HepG2 (cell line): ENCODE results near the gene CPNE1. TPM values are rescaled to one million over a fixed set of nuclear protein-coding genes. Genes with fewer than 3 reads are reported as not detected.

Experiments
- ATAC-seq: fragments of 200-7000 bp; cut with Tn5 transposase; 3 replicates; pipeline ENCODE4 v1.9.1; 2020; ENCODE audit warnings: mild to moderate bottlenecking, moderate library complexity
- BruUV-seq: library from RNA; stranded (reverse); fragments of 400-500 nt; replicated peaks from 2 replicates; lab custom pipeline; 2021; lab: Mats Ljungman, UMichigan
- CTCF ChIA-PET: fragments of 300-600 bp; formaldehyde crosslinking; extraction: SDS; loops from one replicate; lab custom pipeline; 2021; ENCODE audit warnings: low total read pairs, inconsistent platforms, low intra/inter-chr PET ratio; lab: Yijun Ruan, JAX
- POLR2A ChIA-PET: fragments of 350-600 bp; sonication (Branson Sonifier 250); formaldehyde crosslinking; loops from one replicate; lab custom pipeline; 2020; ENCODE audit warnings: antibody characterized with exemption, inconsistent platforms; lab: Yijun Ruan, JAX
- DNase-seq: peaks from one replicate; pipeline ENCODE4 v3.0.0-alpha.2; 2015; ENCODE audit warnings: low spot score
- FAIRE-seq: peaks from 3 replicates; lab custom pipeline; 2011; peaks lifted over from hg19 to GRCh38; lab: Jason Lieb, UNC
- H2AFZ ChIP-seq: one replicate; pipeline ENCODE4 v1.6.1; 2011; ENCODE audit warnings: low read length, inconsistent platforms
- H3K27ac ChIP-seq: fragments of 300-600 bp; 3 replicates; pipeline ENCODE4 v1.8.0; 2011; ENCODE audit warnings: mixed run types, mild to moderate bottlenecking, mixed read lengths, low read length, inconsistent platforms; ENCODE audit not compliant: insufficient read depth; ENCODE audit errors: extremely low read length
- H3K27me3 ChIP-seq, 2 experiments: fragments of 200-600 bp in 1 of 2; 2 replicates in 1 of 2; 3 replicates in 1 of 2; pipeline versions ENCODE4 v1.6.0 to v1.8.0; 2011; ENCODE audit warnings: low read length in 2 of 2, mild to moderate bottlenecking in 2 of 2, moderate library complexity in 2 of 2, inconsistent platforms in 1 of 2; ENCODE audit not compliant: insufficient read depth in 2 of 2, control insufficient read depth in 1 of 2
- H3K36me3 ChIP-seq, 2 experiments: fragments of 200-600 bp in 1 of 2; replicated peaks in 1 of 2; 2 replicates in 1 of 2; 3 replicates in 1 of 2; pipeline versions ENCODE4 v1.5.1 to v1.8.0; 2011; ENCODE audit warnings: low read length in 2 of 2, inconsistent platforms in 1 of 2; ENCODE audit not compliant: insufficient read depth in 2 of 2, control insufficient read depth in 1 of 2
- H3K4me1 ChIP-seq: 2 replicates; pipeline ENCODE4 v1.5.1; 2012; ENCODE audit warnings: low read length, inconsistent platforms; ENCODE audit not compliant: insufficient read depth
- H3K4me2 ChIP-seq: 2 replicates; pipeline ENCODE4 v1.6.0; 2011; ENCODE audit warnings: low read depth, low read length, inconsistent platforms
- H3K4me3 ChIP-seq, 3 experiments: fragments of 200-600 bp in 1 of 3; sonication (generic), shearing (Covaris generic) in 1 of 3; replicated peaks in 1 of 3; 2 replicates each; pipeline ENCODE4 v1.5.1; 2011 to 2016; ENCODE audit warnings: low read length in 3 of 3, inconsistent platforms in 2 of 3, low read depth in 2 of 3, mild to moderate bottlenecking in 2 of 3, control low read depth in 1 of 3, mixed read lengths in 1 of 3; ENCODE audit not compliant: insufficient read depth in 1 of 3
- H3K79me2 ChIP-seq: one replicate; pipeline ENCODE4 v1.6.1; 2011; ENCODE audit warnings: low read length, inconsistent platforms; ENCODE audit not compliant: insufficient read depth
- H3K9ac ChIP-seq: 2 replicates; pipeline ENCODE4 v1.6.0; 2011; ENCODE audit warnings: mild to moderate bottlenecking, low read depth, low read length, inconsistent platforms; ENCODE audit not compliant: insufficient read depth
- H3K9me3 ChIP-seq: 2 replicates; pipeline ENCODE4 v1.5.1; 2012; ENCODE audit warnings: mild to moderate bottlenecking, low read length
- H4K20me1 ChIP-seq: 2 replicates; pipeline ENCODE4 v1.6.0; 2011; ENCODE audit warnings: inconsistent platforms, mild to moderate bottlenecking, low read length, moderate library complexity; ENCODE audit not compliant: insufficient read depth
- ARHGAP35 ChIP-seq: sonication (generic); formaldehyde crosslinking; IDR thresholded peaks from 2 replicates; pipeline ENCODE4 v1.9.0; 2022; ENCODE audit warnings: mild to moderate bottlenecking, inconsistent platforms, moderate library complexity, missing genetic modification reagents, borderline replicate concordance
- GATAD1 ChIP-seq: IDR thresholded peaks from 2 replicates; pipeline ENCODE4 v1.6.1; 2016; ENCODE audit warnings: missing genetic modification reagents, missing compliant biosample characterization
- IKZF1 ChIP-seq: fragments of 450-650 bp; IDR thresholded peaks from 2 replicates; pipeline ENCODE4 v1.7.1; 2016
- MBD4 ChIP-seq: IDR thresholded peaks from 2 replicates; pipeline ENCODE4 v1.6.1; 2012; ENCODE audit warnings: low read length, inconsistent platforms, borderline replicate concordance
- MYC ChIP-seq: sonication (generic); formaldehyde crosslinking; IDR thresholded peaks from 2 replicates; pipeline ENCODE4 v1.9.0; 2021; ENCODE audit warnings: missing genetic modification reagents, borderline replicate concordance
- NCOR1 ChIP-seq: fragments of 200-600 bp; sonication (generic); IDR thresholded peaks from 2 replicates; pipeline ENCODE4 v1.7.0; 2017; ENCODE audit warnings: antibody characterized with exemption, low read length, borderline replicate concordance
- RAD21 ChIP-seq: fragments of 450-650 bp; formaldehyde crosslinking; IDR thresholded peaks from 2 replicates; pipeline ENCODE4 v1.5.0; 2020; ENCODE audit warnings: mild to moderate bottlenecking
- RBFOX2 ChIP-seq: fragments of 200-400 bp; formaldehyde crosslinking; IDR thresholded peaks from 2 replicates; pipeline ENCODE4 v1.6.1; 2017; ENCODE audit warnings: low read depth, mild to moderate bottlenecking, low read length
- TCF12 ChIP-seq, 2 experiments: fragments of 450-650 bp in 1 of 2; sonication (generic) in 1 of 2; formaldehyde crosslinking in 1 of 2; IDR thresholded peaks; 2 replicates each; pipeline versions ENCODE4 v1.6.1 to v1.8.0; 2017 to 2022; ENCODE audit warnings: antibody characterized with exemption in 1 of 2, mild to moderate bottlenecking in 1 of 2, missing genetic modification reagents in 1 of 2, moderate library complexity in 1 of 2
- ZNF34 ChIP-seq: sonication (generic); formaldehyde crosslinking; IDR thresholded peaks from 2 replicates; pipeline ENCODE4 v1.4.0; 2020; ENCODE audit warnings: mild to moderate bottlenecking, missing genetic modification reagents, borderline replicate concordance
- ZNF646 ChIP-seq: sonication (generic); formaldehyde crosslinking; IDR thresholded peaks from 2 replicates; pipeline ENCODE4 v1.9.0; 2021; ENCODE audit warnings: mild to moderate bottlenecking, missing genetic modification reagents
- WGBS: methylation state at CpG from one replicate; pipeline ENCODE4 v1.1.6; 2017; ENCODE audit warnings: low lambda C conversion rate; 5-methylcytosine and 5-hydroxymethylcytosine counted together
- in situ Hi-C: cut with HindIII; loops from 2 replicates; pipeline ENCODE4 v1.10.0; 2017; ENCODE audit warnings: low pct_unique_long_range_greater_than_20kb; ENCODE audit not compliant: extremely low pct_ligation_motif_present
- intact Hi-C: fragments of 100-400 bp; cut with micrococcal nuclease; formaldehyde crosslinking; loops from one replicate; pipeline ENCODE4 v1.10.0; 2022; ENCODE audit not compliant: unreplicated experiment
- polyA plus RNA-seq, 8 experiments: library from polyadenylated mRNA; depleted of rRNA in 3 of 8; stranded (reverse) in 7 of 8; unstranded in 1 of 8; fragments of >200 nt; fragmentation: Illumina TruSeq in 4 of 8; extraction: Trizol in 4 of 8; gene quantifications; 2 replicates each; pipeline versions ENCODE4 v1.2.1 to v1.2.3, GENCODE V29; 2011 to 2016; ENCODE audit warnings: low read depth in 4 of 8, missing spikeins in 1 of 8, mixed read lengths in 1 of 8; ENCODE audit not compliant: insufficient read depth in 1 of 8
- total RNA-seq, 5 experiments: library from RNA; depleted of rRNA; stranded (reverse); fragments of >200 nt; fragmentation: Illumina TruSeq; extraction: Trizol; gene quantifications; 2 replicates each; pipeline ENCODE4 v1.2.3, GENCODE V29; 2016; ENCODE audit warnings: low read depth in 1 of 5
- TF ChIP-seq, protein P1 (sequence below): sonication (generic); formaldehyde crosslinking; IDR thresholded peaks from 2 replicates; pipeline ENCODE4 v1.5.1; 2020; ENCODE audit warnings: missing genetic modification reagents, mild to moderate bottlenecking, borderline replicate concordance

The CPNE1 gene
- total and polyA plus RNA-seq, 2 of the 13 experiments (the other 11 are each of a cell fraction or from before 2014, with no cell fraction given) = 408 to 431 TPM

DNA sequence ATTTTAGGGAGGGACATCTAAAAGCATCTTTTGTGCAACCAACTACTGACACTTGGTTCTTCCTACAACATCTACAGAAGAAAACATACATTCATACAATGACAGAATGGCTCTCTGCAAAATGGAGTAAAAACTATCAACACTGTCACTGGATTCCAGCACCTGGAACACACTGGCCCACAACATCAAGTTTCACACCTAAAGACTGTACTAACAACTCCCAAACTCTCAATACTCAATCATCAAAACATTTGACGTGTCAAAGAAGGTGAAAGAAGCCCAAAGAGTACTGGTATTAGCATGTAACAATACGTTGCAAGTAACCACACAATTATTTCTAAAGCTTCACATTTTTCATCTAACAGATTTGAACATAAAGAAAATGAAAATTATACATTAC lies 2.1 kb downstream of the CPNE1 start:
- Histone ChIP-seq H2AFZ (no peak overlapping the region), H3K79me2 (peaks cover 71% of the 10 kb centered on the region), H3K4me3 (peak overlapping the region; percentile 76 to 99 (median 79)), H3K27ac (peak overlapping the region; percentile 90), H3K9ac (peak overlapping the region; percentile 99), H3K36me3 (peaks cover 0 to under 1% of the 10 kb centered on the region in 2 experiments; a peak in 1 of 5 replicates), H4K20me1 (peaks cover 63% of the 10 kb centered on the region), H3K27me3 (no peaks in the 10 kb centered on the region; a peak in 1 of 5 replicates), H3K4me2 (peak overlapping the region; percentile 95), H3K9me3 (no peaks in the 10 kb centered on the region), H3K4me1 (peaks cover 60% of the 10 kb centered on the region)
- no peak for DNase-seq
- FAIRE-seq = no peak
- no peak for ATAC-seq
- intact Hi-C loops = no loop called here
- ChIA-PET CTCF (no interaction called here), POLR2A (interaction anchor here (2.3 to 4.6 kb wide), 5 partner anchors 25 to 208 kb away, joined by 8 to 73 read pairs (median 20); partner anchors contain the start of genes CEP250, NFS1, RBM39 and ROMO1)
- WGBS = 8% methylated on average over 2 of the region's 2 CpGs
- BruUV-seq = no TSS peak
- in situ Hi-C loops = loop anchor here (5.0 kb wide), 1 partner anchor 45 kb away; the partner anchor contains the start of gene SPAG4
- TF ChIP-seq RBFOX2 = 0 out of 2 replicates have a peak, but pooled peaks have one; percentile 37
- TF ChIP-seq MBD4 = peak; percentile 46; the same call in 1 of the 2 replicates
- TF ChIP-seq ZNF34 = no peak
- TF ChIP-seq, protein P1, sequence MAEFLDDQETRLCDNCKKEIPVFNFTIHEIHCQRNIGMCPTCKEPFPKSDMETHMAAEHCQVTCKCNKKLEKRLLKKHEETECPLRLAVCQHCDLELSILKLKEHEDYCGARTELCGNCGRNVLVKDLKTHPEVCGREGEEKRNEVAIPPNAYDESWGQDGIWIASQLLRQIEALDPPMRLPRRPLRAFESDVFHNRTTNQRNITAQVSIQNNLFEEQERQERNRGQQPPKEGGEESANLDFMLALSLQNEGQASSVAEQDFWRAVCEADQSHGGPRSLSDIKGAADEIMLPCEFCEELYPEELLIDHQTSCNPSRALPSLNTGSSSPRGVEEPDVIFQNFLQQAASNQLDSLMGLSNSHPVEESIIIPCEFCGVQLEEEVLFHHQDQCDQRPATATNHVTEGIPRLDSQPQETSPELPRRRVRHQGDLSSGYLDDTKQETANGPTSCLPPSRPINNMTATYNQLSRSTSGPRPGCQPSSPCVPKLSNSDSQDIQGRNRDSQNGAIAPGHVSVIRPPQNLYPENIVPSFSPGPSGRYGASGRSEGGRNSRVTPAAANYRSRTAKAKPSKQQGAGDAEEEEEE (CRISPR knock-in tag) = no peak
- no peak for TF ChIP-seq NCOR1
- TF ChIP-seq GATAD1 = 0 out of 2 replicates have a peak, but pooled peaks have one; percentile 7
- TF ChIP-seq ARHGAP35 = no peak
- 0 out of 2 replicates have a peak, but pooled peaks have one; percentile 47 for TF ChIP-seq ZNF646 (CRISPR knock-in tag)
- no peak for TF ChIP-seq IKZF1
- no peak for TF ChIP-seq RAD21 (CRISPR knock-in tag)
- TF ChIP-seq TCF12 (IDR thresholded peaks at IDR 0.05) = no peak
- no peak for TF ChIP-seq TCF12 (CRISPR knock-in tag; IDR thresholded peaks at IDR 0.05)
- no peak for TF ChIP-seq MYC (CRISPR knock-in tag)
